ENCODE data around the gene TFR2. TPM values are rescaled to one million over a fixed set of nuclear protein-coding genes. Genes with fewer than 3 reads are reported as not detected.

Gene TFR2
- 16.2 TPM for polyA plus RNA-seq (2012; ENCODE audit: insufficient read depth, insufficient read length)

DNA sequence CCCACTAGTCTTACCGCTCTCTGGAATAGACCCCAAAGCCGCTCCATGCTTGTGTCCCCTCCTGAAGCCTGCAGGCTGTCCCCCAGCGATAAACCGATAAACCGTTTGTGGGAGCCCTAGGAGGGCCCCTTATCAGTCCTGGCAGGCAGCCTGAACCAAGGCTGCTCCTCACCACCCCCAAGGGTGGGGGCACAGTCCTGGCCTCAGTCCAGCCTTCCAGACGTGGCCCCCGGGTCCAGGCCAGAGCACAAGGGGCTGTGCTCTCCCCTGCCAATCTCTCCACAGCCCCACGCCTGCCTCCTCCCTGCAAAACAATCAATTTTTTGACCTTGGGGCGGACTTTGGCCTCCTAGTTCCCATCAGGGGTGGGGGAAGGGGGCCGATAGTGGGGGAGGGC is at the start of gene TFR2:
Gene TFR2 (minus strand): TSS at position 90 of the 397 bp plus-strand sequence. CDS start 43 bp downstream, at position 47.
- no peak for DNase-seq (ENCODE audit: low read depth, low spot score)
- H3K4me3 ChIP-seq (ENCODE audit: low read length): no peak within 1 kb of the TSS

DNA sequence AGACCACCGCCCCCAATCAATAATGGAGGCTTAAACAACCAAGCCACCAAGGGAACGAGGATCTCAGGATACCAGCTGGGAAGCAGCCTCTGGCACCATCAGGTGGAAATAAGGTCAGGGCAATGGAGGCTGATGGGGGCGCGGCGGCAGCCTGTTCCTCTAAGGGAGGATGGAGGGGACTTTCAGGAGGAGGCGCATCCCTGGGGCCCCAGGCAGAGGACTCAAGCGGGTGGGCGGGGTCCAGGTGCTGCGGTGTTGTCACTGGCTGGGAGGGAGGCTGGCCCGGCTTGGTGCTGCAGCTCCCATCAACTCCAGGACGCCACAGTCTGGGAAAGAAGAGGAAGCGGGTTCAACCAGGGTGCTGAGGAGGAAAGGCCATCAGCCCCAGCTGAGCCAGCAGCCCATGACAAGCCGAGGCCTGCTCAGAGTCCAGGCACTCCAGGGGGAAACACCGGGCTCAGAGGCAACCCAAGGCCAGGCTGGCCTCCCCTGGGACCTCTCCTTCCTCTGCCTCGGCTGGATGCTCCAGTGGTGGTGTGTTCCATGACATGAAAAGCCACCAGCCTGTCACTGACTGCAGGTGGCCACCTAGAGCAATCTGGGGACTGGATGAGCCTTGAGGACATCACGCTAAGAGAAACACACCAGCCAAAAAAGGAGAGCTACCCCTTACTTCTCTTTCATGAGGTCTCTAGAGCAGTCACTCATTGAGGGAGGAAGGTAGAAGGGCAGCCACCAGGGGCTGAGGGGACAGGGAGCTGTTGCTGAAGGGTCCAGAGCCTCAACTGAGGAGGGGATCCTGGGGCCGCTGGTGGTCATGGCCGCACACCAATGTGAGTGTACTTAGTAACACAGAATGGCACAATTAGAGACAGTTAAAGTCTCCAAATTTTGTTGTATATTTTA is 48.1 kb upstream of the TFR2 start:
- no peak overlapping the region for H3K4me3 ChIP-seq (ENCODE audit: low read length)
- no peak for DNase-seq (ENCODE audit: low read depth, low spot score)

DNA sequence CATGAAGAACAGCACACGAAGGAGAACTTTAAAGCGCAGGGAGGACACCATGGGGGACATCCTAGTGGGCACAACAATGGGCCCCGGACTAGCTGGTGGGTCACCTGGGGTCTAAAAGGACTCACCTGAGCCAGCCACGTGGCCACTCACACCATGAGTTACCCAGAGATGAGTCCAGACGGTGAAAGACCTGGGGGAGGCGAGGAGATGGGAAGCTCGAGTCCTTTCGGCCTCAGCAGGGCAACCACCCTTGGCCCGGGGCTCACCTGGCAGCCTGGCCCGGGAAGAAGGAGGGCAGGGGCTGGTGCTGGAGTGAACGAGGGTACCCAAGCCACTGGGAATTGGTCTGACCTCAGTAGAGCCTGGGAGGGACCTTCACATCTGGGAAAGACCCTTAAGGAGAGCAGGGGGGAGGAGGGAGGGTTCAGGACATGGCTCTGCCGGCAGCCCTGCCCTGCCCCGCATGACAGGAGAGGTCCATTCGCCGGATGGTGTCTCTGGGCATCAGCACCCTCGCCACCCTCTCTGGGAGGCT is 47.0 kb upstream of the TFR2 start:
- no peak for DNase-seq (ENCODE audit: low read depth, low spot score)
- H3K4me3 ChIP-seq (ENCODE audit: low read length): no peak overlapping the region

DNA sequence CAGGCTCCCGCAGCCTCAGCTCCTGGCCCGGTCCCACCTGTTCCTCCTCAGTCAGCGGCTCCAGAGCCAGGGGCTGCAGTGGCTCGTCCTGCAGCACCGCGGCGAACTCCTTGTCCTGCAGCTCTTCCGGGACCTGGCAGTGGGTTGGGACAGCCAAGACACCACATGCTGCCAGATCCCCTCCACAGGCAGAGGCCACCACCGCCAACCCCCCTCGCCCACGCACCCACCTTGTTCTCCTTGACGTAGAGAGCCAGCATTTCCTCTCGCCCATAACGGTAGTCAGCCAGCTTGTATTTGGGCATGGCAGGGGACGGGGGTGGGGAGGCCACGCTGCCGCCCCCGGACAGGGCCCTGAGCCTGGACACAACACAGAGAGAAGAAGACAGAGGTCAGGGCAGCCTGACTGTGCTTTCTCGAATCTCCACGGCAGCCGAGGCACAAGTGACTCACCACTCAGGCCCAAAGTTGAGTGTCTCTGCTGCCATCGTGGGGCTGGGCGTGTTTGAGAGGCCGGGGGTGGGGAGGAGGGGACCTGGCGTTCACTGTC is 46.5 kb upstream of the TFR2 start:
- no peak for DNase-seq (ENCODE audit: low read depth, low spot score)
- no peak overlapping the region for H3K4me3 ChIP-seq (ENCODE audit: low read length)

DNA sequence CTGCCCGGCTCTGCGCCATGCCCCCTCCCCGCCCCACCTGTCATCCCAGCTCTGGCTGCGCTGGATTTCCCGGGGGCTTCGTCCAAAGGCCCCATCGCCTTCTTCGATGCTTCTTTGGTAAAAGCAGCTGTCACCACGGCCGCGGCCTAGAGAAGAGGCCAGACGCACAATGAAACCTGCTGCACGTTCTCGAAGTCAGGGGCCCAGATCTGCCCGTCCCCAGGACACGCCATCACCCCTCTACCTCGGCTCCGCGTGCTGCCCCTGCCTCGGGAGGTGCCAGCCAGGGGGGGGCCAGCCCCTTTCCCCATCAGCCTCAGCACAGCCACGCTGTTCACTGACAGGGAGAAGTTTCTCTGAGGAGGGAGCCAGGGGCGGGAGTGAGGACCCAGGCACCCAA is 45.9 kb upstream of the TFR2 start:
- no peak for DNase-seq (ENCODE audit: low read depth, low spot score)
- no peak overlapping the region for H3K4me3 ChIP-seq (ENCODE audit: low read length)

DNA sequence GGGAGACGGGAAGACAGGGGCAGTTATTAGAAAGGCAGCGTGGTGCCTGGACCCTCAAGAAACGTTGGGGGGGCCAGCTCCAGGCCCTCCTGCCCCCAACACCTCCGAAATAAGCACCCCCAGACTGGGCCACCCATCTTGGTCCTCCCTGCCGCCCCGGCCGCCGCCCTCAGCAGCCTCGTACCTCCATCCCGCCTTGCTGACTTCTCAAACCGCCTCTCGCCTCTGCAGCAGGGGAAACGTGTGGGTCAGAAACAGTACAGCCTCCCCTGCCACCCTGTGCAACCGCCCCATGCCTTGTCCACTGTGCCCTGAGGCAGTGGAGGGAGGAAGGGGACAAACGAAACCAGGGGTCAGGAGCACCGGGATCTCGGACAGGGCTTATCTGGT is 45.5 kb upstream of the TFR2 start:
- DNase-seq (ENCODE audit: low read depth, low spot score): no peak
- no peak overlapping the region for H3K4me3 ChIP-seq (ENCODE audit: low read length)

DNA sequence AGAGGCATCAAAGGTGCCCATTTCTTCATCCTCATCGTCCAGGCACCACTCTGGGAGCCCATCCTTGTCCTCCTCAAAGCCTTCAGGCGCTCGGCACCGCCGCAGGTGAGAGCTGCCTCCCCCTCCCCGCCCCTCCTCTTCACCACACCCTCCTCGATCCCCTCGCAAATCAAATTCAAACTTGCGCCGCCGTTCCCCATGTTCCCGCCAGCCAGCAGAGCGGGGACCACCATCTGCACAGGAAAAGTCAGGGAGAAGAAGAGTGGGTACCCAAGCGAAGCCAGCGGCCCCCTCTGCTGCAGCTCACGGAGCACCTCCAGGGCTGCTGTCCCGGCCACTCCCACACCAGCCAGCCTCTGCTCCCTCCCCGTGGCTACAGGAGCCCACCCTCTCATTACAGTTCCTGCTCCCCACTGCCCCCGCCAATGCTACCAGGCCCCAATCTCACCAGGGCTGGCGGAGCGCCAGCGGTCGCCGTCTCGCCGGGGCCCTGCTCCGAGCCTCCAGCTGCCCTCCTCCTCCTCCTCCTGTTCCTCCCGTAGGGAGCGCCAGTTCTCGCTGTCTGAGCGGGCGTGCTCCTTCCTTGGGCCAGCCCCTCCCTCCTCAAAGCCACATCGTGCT is 45.0 kb upstream of the TFR2 start:
- no peak for DNase-seq (ENCODE audit: low read depth, low spot score)
- H3K4me3 ChIP-seq (ENCODE audit: low read length): no peak overlapping the region

DNA sequence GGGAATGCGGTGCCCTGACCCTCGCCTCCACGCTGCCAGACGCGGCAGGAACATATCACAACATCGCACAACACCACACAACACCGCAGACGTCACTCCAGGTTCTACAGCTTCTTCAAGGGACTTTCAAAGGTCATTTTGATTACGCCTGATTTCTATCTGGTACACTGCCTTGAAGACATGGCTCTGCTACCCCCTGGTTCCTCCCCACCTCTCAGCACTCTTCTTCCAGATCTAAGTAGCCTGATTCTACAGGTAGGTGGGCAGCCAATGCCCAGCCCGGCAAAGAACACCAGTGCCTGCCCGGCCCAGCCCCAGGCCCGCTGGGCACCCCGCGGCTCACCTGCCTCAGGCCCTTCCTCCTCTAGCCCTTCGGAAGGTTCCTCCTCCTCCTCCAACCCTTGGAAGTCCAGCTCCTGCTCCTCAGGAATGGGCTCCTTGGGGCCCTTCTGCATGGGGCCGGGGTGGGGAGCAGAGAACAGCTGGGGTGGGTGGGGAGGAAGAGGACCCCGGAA is 44.3 kb upstream of the TFR2 start:
- H3K4me3 ChIP-seq (ENCODE audit: low read length): no peak overlapping the region
- no peak for DNase-seq (ENCODE audit: low read depth, low spot score)

DNA sequence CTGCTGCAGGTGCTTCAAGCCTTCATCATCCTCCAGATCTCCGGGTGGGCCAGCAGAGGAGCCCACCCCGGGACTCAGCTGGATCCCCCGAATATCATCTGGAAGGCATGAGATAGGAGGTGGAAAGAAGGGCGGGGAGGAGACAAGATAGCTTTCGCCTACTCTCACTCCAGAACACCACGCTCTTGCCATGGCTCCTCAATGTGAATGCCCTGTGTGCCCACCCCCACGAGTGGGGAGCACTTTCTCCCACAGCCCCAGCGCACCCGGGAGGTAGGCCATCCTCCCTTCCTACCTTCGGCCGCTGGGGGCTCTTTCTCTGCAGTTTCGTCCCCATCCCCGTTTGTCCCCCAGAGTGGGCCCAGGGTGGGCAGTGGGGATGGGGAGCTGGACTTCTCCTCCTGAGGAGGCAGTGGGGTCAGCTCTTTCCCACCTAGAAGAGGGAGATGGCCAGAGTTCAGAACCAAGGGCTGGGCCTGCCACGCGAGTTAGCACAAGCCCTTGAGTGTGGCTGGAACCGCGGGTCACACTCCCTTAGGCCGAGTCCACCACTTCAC is 43.8 kb upstream of the TFR2 start:
- DNase-seq (ENCODE audit: low read depth, low spot score): no peak
- H3K4me3 ChIP-seq (ENCODE audit: low read length): no peak overlapping the region

DNA sequence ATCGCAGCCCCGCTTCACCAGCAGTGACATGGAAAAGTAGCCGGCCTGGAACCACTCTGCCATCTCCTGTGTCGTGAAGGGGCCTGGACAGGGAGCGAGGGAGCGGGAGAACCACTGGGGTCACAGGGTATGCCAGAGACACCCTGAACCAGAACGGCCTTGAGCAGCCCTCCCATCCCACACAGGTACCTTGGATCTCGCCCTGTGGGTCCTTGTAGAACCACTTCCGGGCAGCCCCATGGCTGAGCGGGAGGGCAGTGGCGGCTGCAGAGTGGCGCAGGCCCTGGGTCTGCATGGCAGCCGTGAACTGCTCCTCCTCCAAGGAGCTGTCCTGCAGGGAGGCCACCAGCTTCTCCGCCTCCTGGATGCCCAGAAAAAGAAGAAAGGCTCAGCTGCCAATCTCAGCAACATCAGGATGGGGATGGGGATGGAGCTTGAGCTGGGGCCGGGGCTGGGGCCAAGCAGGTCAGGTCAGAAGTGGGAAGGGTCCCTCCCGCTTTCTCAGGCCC is 43.2 kb upstream of the TFR2 start:
- DNase-seq (ENCODE audit: low read depth, low spot score): no peak
- no peak overlapping the region for H3K4me3 ChIP-seq (ENCODE audit: low read length)

DNA sequence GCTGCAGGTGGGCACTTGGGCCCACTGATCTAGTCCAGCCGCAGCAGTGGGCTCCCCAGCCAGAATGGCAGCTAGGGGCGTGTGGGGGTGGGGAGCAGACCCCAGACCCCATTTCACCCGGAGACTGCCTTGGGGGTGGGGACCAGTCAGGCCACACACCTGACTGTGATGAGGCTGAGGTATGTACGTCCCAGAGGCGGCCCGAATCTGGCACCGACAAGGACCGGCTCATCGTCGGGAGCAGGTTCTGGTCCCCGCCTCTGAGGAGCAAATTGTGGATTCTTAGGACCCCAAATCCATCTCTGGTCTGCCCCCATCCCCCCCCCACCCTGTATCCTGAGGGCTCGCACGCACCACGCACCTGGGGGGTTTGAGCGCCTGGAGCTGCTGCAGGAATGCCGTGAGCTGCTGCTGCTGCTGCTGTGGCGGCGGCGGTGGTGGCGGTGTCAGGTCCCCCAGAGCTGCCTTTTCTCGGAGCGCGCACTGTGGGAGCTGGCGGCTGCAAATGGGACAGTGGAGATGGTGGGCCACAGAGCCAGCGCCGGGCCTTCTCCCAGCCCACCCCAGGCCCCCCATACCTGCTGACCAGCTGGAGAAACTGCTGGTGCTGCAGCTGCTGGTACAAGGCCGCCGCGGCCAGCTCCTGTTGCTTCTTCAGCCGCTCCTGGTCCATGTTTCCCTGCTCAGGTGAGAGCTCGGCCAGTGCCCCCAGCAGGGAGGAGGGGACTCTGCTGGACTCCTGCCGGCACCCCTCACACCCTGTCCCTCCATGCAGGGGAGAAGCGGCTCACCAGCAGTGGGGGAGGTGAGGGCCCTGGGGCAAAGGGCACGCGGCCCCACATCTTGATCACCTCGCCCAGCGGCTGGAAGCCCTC is 42.5 kb upstream of the TFR2 start:
- DNase-seq (ENCODE audit: low read depth, low spot score): no peak
- no peak overlapping the region for H3K4me3 ChIP-seq (ENCODE audit: low read length)

DNA sequence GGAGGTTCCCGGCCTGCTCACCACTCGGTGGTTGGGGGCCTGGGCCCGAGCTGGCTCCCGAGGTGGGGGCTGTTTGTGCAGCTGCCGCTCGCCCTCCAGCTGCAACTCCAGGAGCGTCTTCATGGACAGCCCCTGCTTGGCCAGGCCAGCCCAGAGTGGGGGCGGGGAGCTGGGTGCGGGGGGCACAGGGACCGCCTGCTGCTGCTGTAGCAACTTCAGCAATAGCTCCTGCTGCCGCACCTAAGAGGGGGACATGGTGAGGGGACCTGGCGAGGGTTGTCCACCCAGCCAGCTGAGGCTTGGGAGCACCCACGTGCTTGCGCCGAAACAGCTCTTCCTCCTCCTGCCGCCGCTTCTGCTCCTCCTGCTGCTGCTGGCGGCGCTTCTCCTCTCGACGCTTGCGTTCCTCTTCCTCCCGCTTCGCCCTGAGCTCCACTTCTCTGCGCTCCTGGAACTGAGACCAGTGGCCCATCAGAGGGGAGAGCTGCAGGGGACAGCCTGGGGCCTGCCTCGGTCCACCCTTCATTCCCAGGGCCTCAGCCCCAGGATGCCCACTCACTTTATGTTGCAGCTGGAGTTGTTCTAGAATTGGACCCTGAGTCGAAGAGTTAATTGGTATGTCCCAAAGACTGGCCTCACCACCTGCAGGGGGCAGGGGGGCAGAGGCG is 41.8 kb upstream of the TFR2 start:
- H3K4me3 ChIP-seq (ENCODE audit: low read length): no peak overlapping the region
- DNase-seq (ENCODE audit: low read depth, low spot score): no peak

DNA sequence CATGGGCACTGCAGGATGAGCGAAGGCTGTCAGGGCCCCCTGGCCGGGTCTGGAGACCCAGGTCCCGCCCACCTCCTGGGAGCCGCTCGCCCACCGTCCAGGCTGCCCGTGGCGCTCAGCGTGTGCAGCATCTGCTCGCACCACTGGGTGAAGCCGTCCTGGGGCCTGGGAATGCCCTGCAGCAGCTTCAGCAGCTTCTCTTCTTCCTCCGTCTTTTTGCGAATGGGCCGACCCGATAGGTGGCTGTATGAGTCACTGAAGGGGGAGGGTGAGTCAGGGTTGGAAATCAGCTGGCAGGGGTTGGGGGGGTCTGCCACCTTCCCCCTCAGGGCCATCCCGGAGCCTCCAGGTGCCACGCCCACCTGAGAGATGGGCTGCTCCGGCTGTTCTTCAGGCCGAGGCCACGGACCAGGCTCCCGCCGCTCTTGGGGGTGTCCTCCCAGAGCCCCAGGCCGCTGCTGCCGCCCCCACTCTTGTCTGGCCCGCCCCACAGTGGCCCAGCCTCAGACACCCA is 40.9 kb upstream of the TFR2 start:
- DNase-seq (ENCODE audit: low read depth, low spot score): no peak
- H3K4me3 ChIP-seq (ENCODE audit: low read length): no peak overlapping the region

DNA sequence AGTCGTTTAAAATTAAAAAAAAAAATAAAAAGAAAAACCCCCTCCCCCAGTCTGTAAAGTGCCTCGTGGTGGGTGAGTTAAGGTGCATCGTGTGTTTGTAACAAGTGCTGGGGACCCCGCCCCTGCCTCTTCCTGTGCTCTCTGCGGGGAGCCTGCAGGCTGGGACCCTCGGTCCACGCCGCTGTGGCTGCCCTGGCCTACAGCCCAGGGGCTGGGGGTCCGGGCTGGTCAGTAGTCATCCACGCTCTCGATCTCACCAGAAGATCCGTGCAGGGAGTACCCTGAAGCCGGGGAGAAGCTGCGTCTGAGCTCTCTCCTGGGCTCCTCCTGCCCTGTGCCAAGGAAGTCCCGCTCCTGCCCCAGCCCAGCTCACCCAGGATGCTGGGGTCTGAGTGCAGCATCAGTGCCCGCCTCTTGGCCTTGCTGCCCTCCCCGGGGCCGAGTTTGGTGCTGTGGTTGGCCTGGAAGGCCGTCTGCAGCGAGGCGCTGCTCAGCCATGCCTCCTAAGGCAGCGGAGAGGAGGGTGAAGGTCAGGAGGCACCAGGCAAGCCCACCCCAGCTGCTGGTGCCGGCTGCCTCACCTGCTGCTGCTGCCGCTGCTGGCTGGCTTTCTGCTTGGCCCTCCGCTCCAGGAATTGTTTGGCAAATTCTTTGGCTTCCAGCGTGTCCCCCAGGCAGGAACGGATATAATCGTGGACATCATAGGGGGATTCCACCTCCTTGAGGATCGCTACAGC is 40.3 kb upstream of the TFR2 start:
- no peak for DNase-seq (ENCODE audit: low read depth, low spot score)

DNA sequence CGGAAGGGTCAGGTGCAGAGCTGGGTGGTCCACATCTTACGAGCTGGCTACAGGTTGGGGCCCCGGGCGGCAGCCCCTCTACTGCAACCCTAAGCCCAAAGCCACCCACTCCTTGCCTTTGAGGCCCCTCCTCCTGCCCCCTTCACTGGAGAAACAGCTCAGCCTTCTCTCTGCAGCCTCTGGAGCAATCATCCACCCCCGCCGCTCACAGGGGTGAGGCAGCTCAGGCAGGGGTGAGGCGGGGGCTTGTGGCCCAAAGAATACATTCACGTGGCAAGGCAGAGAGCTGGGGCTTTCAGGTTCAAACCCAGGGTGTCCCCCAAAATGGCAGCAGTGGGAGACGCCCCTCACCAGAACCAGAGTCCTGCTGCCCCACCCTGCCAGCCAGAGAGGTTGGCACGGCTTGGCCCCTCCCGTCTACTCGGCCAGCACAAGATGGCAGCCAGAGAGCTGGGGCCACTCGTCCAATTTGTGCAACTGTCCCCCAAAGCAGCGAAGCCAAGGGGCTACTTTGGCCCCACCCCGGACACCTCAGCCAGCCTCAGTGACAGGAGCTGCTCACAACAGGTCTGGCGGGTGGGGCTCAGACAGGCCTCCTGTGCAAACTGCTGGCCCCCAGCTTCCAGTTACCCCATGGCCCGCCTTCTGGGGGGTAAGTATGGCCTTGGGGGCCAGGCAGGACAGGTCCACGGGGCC is 39.4 kb upstream of the TFR2 start:
- H3K4me3 ChIP-seq (ENCODE audit: low read length): no peak overlapping the region
- DNase-seq (ENCODE audit: low read depth, low spot score): no peak

More for the DNA sequence above, 40.3 kb upstream of the TFR2 start:
- no peak overlapping the region for H3K4me3 ChIP-seq (ENCODE audit: low read length)

DNA sequence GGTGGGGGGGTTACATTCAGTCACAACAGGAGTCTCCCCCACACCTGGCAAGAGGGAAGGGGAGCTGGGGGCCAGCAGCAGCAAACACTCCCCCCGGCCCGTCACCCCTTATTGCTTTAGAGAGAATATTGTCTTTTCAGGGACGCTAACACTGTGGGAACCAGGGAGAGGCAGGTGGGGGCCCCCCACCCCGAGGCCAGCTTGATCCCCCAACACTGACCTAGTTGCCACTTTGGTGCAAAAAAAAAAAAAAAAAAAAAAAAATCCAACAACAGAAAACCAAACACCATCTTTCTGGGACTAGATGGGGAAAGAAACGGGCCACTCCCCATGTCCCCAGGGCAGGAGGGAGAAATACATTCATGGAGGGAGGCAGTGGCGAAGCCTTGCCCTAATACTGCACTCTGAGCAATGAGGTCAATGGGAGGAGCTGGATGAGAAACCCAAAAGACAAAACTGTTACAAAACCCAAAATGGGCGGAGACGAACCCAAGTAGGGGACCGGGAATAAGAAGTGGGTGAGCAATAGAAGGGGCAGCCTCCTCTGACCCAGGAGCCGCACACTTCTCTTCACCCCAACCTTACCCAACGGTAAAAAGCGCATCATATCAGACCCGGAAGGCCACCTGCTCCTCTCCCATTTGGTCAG is 38.7 kb upstream of the TFR2 start:
- H3K4me3 ChIP-seq (ENCODE audit: low read length): no peak overlapping the region
- DNase-seq (ENCODE audit: low read depth, low spot score): no peak

All from Jurkat, Clone E6-1 (cell line).